GM18868 (cell line): ENCODE results near the gene STK38L.
A peak's percentile ranks its signal among the peaks of the same experiment; 100 is the strongest.

ENCODE experiments used
- ATAC-seq: cut with Tn5 transposase; IDR thresholded peaks from one replicate; pipeline ENCODE4 v1.9.1; 2021; ENCODE audit warnings: mild to moderate bottlenecking, moderate library complexity; ENCODE audit not compliant: unreplicated experiment

STK38L gene

DNA sequence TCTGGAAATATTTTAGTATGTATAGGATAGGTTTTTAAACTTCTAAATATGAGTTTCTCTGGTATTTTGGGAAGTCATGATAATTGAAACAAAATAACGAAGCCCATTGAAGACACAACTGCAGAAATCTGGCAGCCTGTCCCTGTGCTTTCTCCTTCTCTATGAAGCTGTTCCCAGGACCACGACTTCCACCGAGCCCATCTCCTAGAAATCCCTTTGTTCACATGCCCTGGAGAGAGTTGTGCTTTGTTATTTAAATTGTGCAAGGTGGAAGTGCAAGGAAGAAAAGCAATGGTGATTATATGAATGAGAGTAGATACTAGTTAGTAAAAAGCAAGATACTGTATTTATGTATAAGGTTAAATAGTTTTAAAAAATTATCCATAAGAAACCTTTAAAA, 32.2 kb downstream of the STK38L start:
- no peak for ATAC-seq

DNA sequence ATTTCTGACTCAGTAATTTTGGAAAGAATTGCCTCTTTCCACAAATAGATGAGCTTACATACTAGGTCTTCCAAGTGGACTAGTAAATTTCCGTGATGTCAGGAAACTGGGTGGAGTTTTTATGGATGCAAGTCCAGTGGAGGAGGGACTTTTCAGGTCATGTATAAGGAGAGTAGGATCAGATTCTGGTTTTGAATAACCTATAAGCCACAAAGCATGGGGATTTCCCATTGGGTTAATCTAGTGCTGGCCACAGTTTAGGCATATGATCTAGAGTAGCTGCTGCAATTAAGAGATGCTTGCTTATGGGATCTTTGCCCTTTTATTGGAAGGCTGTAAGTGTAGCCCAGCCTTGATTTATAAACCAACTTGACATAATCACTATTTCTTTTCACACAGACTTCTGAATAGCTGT, 33.8 kb downstream of the STK38L start:
- ATAC-seq: peak; percentile 90

DNA sequence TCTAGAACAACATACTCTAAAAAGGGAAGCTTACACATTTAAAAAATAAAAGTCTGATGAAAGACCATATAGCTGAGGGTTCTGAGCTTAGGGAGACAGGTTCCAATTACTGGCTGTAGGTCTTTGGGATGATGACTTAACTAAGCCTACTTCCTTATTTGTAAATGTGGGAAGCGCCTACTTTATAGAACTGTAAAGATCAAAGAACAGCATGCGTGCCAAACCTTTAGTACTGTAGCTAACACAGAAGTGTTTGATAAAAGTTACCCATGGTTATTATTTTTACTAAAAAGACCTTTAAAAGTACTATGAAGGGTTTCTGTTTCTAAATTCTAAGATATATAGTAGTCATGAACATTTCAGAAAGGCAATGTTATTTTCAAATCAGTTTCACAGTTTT, 35.7 kb downstream of the STK38L start:
- ATAC-seq: no peak

DNA sequence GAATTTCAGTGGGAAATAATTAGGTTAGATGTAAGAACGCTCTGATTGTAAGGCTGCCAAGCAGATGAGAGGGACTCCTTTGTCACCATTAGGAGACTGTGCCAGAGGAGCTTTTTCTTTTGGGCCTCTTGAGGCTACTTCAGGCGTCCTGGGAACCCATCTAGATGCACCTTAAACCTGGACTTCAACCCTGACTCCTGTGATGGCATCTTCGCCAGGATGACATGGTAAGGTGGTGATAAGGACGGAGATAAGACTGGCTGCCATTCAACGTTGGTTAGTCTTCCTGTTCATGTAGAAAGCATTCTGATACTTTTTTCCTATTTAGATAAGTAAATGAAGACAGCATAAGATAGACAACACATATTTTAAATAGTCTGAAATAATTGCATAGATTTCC, 36.3 kb downstream of the STK38L start:
- ATAC-seq: no peak

DNA sequence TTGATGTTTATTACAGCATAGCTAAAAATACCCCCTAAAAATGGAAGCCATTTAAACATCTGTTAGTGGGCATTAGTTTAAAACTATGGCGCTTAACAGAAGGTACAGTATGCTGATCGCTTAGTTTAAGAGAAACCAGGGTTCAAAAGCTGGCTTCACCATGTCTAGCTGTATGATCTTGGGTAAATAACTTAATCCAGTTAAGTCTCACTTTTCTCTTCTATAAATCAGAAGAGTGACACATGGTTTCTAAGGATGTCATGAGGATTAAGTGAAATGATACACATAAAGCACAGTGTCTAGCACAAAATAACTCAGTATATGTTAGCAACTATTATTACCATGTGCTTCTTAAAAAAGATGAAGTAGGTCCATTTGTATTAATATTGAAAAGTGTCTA, 38.7 kb downstream of the STK38L start:
- no peak for ATAC-seq

DNA sequence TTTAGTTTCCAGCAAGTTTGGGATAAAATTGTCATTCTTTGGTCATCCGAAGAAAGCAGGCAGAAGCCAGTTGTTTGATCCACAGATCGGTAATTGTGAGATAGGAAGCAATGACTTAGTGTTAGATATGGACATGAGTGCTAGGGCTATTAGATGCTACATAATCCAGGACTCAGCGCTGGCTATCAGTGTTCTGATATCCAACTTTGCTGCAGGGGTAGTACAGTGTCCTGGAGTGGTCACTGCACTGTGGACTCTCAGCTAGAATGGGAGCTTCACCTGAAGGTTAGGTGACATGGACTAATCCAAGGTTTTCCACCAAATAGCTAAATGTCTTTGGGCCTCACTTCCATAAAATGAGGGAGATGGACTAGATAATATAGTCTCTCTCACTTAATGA, 39.9 kb downstream of the STK38L start:
- no peak for ATAC-seq

DNA sequence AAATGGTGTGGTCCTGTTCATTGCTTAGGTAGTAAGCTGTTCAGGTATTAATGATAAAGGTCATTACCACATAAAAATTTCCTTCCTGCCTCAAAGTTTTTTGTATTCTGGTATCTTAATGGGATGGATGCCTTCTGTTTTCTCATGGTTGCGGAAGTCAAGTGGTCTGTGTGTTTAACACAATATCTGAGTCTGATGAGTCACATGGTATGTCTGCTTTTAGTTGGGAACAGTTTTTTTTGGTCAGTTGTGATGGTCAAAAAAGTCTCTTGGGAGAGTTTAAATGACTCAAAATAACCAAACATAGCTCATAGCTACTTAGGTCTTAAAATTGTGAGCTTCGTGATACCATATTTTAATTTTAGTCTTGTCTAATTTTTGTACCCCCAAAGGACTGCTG, 40.7 kb downstream of the STK38L start:
- peak; percentile 79 for ATAC-seq

DNA sequence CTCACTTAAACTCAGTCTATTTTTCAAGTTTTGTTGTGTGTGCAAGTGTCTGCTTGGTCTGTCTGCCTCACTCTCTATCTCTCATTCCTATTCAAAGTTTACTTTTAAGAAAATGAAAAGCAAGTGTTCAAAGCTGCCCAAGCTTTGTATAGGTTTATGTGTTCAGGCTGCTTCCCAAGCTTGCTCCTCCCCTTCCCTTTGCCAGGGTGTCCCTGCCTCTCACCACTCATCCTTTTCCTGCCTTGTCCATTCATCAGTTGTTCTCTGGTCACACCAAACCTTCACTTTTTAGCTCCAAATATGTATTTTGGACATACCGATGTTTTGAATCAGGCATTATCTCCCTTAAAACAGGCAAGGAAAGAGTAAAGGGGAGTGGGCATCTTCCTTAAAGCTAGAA, 41.3 kb downstream of the STK38L start:
- ATAC-seq: no peak

DNA sequence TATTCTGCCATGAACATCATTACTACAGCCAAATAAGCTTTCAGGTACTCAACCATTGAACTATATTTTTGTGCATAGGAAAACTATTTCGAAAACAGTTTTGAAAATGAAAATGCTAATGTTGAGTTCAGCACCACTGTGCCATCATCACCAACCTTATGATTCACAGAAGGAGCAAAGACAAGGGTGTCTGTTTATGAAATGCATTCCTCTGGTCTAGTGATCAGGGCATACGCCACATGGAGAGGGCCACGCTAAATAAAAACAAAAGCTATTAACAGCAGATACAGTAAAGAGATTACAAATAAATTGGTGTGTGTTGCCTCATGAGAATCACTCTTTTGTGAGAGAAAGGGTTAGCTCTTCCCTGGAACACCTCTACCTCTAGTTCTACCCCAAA, 45.3 kb downstream of the STK38L start:
- no peak for ATAC-seq

DNA sequence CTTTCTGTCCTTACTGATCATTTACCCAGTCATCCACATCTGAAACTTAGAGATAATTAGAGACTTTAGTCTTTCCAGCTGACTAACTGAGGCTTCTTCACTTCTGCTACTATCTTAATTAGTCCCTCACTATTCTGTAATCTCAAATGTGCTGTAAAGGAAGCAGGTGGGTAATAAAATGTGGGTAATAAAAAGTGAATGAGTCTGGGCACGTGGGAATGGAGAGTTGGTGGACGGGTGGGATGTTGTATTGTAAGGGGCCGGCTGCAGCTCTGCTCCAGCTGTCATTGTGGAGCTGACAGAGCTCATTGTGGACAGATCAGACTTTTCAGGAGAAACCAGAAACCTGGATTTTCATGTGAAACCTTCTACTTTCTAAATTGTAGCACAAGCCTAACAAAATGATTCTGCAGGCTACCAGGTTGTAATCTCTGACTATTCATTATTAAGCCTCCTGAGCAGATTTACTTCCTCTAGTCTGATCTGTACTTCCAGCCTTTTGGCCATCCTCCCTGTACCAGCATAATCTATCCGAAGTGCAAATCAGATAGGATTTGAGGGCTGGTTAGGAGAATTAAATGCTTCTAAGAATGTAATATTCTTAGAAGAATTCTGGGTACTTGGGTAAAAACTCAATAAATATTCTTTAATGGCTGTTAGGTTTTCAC, 46.5 kb downstream of the STK38L start:
- ATAC-seq: no peak

DNA sequence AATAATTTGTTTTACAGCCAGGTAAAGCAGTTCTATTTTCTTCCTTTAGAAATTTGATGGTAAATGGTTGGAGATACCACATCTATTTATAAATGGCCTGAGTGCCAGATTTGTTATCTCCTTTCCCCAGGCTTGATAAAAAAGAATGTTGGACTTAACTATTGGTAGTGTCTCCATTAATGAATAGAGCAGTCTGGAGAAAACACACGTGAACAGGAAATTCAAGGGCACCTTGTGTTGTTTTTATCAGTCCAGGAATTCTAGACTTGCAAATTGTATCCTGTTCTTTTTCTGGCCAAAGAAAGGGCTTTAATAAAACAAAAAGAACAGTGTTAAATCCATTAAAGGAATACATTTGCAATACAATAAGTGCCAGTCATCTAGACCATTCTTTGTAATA, 47.8 kb downstream of the STK38L start:
- no peak for ATAC-seq

DNA sequence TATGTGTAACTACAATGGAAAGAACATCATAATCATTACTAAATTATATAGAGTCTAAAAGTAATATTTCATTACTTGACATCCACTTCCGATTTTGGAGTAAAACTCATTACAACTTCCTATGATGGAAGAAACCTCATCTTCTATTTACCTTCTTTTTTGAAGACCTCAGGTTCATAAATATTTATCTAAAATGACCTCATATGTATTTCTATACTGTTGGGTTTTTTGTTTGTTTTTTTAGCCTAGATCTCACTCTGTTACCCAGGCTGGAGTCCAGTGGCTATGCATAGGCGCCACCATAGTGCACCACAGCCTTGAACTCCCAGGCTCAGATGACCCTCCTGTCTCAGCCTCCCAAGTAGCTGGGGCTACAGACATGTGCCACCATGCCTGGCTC, 48.6 kb downstream of the STK38L start:
- ATAC-seq: no peak

DNA sequence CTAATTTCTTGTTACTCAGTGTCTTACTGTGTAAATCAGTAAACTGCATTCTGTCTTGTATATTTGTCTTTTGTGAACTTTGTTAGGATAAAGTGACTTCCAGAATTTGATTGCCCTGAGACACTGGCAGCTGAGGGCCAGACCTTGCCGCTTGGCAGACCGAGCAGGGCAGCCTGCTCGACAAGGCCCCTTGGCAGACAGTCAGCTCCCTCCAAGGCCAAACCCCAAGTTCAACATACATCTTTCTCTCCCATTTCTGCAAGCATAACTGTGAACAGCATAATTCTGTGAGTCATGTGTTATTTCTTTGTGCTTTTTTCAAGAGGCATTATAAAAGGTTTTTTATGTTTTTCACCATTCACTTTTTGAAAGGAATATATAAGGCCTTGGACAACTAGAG, 49.4 kb downstream of the STK38L start:
- ATAC-seq: no peak

DNA sequence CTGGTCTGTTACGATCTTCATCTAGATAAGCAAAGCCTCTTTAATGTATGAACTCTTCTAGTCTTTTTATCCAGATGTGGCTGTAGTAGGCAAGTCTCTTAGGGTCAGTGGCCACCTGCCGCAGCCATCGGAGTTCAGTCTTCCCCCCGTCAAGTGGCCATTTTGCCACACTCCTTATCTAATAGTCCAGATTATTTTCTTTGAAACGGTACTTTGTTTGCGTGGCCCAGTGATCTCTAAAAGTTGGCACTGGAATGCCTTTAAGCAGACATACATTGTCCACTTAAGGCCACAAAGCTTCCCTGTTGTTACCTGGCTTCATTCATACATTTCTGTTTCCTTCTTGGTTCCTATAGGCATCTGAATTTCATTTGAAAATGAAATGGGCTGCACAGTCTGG, 52.6 kb downstream of the STK38L start:
- no peak for ATAC-seq

DNA sequence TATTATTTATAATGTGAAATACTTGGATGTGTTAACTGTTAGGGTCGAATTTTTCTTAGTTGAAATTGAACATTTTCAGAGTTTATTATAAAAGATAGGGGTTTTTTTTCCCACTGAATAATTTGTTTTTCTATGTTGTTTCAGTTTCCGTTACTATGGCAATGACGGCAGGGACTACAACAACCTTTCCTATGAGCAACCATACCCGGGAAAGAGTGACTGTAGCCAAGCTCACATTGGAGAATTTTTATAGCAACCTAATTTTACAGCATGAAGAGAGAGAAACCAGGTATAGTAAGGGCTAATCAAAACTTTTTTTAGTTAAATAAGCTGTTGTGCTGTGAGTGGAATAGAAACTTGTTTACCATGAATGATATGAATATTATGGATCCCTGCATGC, 53.5 kb downstream of the STK38L start:
- no peak for ATAC-seq

DNA sequence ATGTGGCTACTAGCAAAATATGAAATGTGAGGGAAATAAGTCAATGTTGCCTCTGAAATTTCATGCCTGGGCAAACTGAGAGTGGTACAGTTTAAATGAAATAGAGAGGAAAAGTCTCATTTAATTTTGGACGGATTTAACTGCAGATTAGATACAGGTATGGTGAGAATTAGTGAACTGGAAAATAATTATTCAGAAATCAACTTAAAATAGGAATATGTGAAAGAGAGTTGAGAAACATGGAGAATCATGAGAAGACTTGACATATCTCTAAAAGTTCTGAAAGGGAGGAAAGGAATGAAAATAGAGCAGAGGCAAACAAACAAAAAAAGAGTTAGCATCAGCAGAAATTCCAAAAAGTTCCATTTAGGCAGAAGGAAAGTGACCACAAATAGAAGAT, 55.0 kb downstream of the STK38L start:
- ATAC-seq: no peak

DNA sequence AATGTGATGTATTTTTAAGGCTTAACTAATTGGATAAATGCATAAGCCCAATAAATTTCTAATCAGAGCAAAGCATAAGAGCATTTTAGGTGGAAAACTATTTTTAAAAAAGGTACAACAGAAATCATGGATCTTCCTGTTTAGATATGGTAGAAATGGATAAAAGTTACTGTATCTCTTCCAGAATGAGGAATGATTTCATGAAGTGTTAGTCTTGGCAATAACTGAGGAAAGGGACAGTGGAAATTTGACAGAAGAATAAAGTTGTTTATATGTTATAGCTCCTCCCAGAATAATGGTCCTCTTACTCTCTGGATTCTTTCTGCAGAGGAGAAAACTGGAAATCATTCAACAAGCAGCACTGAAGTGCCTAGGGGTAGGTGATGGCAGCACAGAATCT, 56.1 kb downstream of the STK38L start:
- no peak for ATAC-seq

DNA sequence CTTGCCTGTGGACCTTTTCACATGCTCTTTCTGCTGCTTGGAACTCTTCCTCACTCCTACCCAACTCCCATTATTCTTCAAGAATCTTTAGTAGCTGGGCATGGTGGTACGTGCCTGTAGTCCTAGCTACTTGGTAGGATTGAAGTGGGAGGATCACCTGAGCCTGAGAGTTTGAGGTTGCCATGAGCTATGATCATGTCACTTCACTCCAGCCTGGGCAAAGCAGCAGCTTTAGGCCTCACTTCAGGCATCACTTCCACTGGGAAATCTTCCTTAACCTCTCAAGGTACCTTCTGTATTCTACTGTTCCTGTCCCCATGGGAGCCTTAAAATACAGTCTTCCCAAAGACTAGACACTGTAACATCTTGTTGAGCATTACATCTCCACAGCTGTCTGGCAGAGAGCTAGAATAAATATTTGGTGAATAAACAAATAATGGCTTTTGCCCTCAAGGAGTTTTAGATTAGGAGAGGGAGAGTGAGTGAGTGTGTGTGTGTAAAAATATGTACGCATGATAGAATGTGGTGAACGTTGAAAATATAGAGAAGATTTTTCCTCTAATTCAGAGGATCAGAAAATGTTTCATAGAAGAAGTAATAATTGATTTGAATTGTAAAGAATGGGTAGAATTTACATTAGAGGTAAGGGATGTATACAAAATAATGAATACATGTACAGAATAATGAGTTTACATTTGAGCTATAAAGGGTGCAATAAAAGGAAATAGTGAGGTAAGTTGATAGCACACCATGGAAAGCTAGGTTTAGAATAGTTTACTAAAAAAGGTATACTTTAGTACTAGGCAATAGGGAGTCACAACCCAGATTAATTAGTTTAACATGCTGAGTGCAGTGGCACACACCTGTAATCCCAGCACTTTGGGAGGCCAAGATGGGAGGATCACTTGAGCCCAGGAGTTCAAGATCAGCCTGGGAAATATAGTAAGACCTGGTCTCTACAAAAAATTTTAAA, 59.3 kb downstream of the STK38L start:
- no peak for ATAC-seq

DNA sequence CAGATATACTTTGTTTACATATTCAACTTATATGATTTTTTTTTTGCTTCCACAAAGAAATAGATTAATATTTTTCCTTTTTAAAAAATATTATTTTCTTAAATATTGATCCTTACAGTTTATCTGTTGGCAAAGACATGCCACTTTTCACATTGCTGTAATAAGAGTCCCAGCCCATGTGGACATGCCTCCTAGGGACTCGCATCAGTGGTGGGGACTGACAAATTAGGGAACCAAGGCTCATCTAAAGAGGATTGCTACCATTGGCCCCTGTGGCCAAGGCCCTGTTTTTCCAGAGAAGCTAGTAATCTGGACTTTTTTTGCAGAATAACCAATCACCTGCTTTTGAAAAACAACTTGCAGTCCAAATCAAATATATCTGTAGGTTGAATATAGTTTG, 60.8 kb downstream of the STK38L start:
- ATAC-seq: no peak

DNA sequence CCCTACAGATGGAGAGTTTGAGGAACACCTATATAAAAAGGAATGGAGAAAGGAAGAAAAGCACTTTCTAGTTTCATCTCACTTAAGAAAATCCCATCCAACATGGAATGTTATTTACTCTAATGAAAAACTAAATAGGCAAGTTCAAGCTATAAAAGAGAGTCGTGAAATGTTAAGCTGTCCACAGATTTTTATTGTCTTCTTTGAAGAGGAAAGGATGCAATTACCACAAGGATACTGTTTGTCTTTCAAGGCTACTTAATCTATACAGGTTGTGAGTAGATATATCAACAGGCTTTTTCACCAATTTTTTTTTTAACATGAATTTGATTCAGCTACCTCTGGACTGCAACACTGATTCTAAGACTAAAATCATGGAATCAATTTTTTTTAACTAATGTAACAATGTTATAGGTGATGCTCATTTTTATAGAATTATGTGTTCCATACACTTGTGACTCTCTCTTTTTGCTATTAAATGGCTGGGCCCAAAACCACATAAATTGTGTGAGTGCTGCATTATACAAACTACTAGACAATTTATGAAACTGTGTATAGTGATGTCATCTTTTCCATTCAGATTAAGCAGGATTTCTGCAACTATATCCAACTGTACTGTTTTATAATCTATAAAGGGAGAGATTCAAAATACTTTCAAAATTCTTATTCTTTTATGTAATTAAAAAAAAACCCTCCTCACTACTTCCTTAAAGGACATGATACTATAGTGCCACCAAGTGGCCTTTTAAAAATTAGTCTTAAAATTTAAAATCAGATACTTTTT, 61.8 kb downstream of the STK38L start:
- ATAC-seq: no peak

DNA sequence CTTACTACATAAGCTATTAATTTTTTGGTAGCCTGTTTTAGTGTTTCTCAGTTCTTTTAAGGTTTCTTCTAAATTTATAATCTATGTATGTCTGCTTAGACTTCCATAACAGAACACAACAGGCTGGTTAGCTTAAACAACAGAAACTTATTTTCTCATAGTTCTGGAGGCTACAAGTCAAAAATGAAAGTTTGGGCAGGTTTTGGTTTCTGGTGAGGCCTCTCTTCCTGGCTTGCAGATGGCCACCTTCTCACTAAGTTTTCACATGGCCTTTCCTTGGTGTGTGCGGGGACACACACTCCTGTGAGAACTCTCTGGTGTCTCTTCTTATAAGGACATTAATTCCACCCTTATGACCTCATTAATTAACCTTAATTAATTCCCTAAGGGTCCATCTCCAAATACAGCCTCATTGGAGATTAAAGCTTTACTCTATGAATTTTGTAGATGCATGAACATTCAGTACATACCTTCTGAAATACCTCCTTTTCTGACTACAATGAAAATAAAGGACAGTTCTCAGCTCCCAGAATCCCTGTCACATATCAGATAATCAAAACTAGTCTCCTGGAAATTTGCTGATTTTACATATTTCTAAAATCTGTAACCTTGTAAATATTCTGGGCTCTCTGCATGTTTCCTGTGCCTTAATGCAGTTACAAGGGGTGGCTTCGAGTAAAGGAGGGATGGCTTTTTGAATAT, 65.4 kb downstream of the STK38L start:
- peak; percentile 48 for ATAC-seq
